HepG2 (cell line): ENCODE measurements around the gene ADAMTS12.

ENCODE experiments used
- AKAP8 ChIP-seq: sonication (generic); formaldehyde crosslinking; IDR thresholded peaks from 2 replicates; pipeline ENCODE4 v1.5.1; 2020; ENCODE audit warnings: mild to moderate bottlenecking, missing genetic modification reagents
- DPF2 ChIP-seq: sonication (generic); formaldehyde crosslinking; IDR thresholded peaks from 2 replicates; pipeline ENCODE4 v1.4.0; 2020; ENCODE audit warnings: mild to moderate bottlenecking, low read depth, missing genetic modification reagents, borderline replicate concordance
- MTA3 ChIP-seq: sonication (generic); formaldehyde crosslinking; IDR thresholded peaks from 2 replicates; pipeline ENCODE4 v1.4.0; 2020; ENCODE audit warnings: missing genetic modification reagents
- MXI1 ChIP-seq: IDR thresholded peaks from 3 replicates; pipeline ENCODE4 v1.6.1; 2012; ENCODE audit warnings: low read depth, low read length, inconsistent platforms, borderline replicate concordance
- SIX4 ChIP-seq: sonication (generic); formaldehyde crosslinking; IDR thresholded peaks from 2 replicates; pipeline ENCODE4 v1.4.0; 2020; ENCODE audit warnings: missing genetic modification reagents
- SMC3 ChIP-seq: IDR thresholded peaks from 2 replicates; pipeline ENCODE4 v1.6.1; 2011; ENCODE audit warnings: low read length, improper control_type of control experiment

GRCh38 chr5:33501899-33502298 lies 389.9 kb downstream of the ADAMTS12 start:
- TF ChIP-seq MTA3 (no peak), MXI1 (no peak), SMC3 (no peak), AKAP8 (no peak), SIX4 (CRISPR knock-in tag) (no peak), DPF2 (CRISPR knock-in tag) (no peak)
